GM19328 (cell line): ENCODE results near the gene GALNT6.
A peak's percentile ranks its signal among the peaks of the same experiment; 100 is the strongest.

Experiments used
- ATAC-seq: cut with Tn5 transposase; IDR thresholded peaks from one replicate; pipeline ENCODE4 v1.9.1; 2021; ENCODE audit warnings: mild to moderate bottlenecking, moderate library complexity; ENCODE audit not compliant: unreplicated experiment

Gene GALNT6

DNA sequence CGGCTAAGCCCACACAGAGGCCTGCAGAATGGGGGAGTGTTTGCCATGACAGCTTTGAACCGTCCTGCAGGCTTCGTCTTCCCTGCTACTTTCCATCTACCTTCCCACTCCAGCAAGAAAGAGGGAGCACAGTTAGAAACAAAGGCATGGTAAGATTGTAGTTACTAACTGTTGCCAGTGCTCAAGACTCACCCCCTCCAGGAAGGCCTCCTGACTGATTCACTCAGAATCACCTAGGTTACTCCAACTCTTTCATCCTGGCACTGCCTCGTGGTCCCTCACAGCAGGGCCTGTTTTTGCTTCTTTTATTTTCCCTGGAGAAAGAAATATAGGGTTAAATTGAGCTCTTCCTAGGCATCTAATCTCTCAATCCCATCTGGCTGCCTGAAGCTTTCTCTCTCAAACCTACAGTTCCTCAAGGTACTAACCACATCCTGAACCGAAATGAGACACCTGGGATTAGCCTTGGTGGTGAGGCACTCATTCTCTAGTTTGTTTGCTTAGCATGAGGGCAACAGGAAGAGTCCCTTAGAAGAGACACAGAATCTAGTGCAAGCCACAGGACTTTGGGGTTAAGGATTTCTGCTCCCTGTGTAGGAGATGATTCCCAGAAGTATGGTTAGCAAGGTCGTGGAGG is 7.8 kb downstream of the GALNT6 start:
- ATAC-seq: no peak

- no peak for ATAC-seq
Measured at GRCh38 chr12:51382173-51382572, 9.0 kb downstream of the GALNT6 start.

- no peak for ATAC-seq
Measured at GRCh38 chr12:51381226-51382079, 9.8 kb downstream of the GALNT6 start.

DNA sequence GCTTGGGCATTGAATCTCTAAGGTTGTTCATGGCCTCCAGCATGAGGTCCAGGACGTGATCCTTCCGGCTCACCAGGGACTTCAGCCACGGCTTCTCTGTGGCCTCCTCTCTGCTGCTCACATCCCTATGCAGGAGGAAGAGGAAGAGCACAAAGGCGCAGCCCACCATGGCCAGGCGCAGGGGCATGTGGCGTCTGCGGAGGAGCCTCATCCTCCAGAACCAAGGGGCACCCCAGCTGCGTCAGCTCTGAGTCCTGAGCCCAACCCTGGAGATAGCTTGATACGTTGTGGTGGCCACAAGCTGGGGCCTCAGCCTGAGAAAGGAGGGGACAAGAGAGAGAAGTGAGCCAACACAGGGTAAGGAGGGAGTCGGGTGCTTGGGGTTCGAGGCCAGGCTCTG is 11.6 kb downstream of the GALNT6 start:
- no peak for ATAC-seq

DNA sequence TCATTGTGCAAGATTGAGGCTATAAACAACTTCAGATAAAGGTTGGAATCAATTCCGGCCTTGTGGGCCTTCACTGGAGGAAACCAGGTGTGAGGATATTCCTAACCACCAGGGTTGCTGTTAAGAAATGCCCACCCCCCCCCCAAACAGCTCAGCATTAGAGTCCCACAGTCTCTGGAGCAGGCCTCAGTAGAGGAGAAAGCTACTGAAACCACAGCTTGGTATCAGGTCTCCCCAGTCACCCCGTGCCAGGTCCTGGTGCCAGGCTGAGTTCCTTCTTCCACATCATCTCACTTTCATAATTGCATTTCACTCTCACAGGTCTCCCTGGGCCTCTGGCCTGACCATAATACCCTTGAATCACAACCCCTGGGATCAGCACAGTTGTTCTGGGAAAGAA is 12.5 kb downstream of the GALNT6 start:
- ATAC-seq: no peak

GRCh38 chr12:51377099-51377984 is 13.9 kb downstream of the GALNT6 start:
- ATAC-seq: no peak

- ATAC-seq: no peak
Measured at GRCh38 chr12:51374856-51375255, 16.4 kb downstream of the GALNT6 start.

- no peak for ATAC-seq
Measured at GRCh38 chr12:51374361-51374760, 16.8 kb downstream of the GALNT6 start.

GRCh38 chr12:51373187-51373586 is 18.0 kb downstream of the GALNT6 start:
- no peak for ATAC-seq

DNA sequence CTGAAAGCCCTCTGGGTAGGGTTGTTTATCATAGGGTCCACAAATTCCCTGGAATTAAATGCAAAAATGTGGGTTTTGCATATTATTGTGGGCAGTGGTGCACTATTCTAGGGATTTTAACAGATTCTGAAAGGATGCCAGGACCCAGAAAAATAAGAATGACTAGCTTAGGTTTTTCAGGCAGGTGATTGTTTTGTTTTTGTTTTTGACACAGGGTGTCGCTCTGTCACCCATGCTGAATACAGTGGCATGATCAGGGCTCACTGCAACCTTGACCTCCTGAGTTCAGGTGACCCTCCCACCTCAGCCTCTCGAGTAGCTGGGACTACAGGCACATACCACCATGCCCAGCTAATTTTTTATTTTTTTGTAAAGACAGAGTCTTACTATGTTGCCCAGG is 19.2 kb downstream of the GALNT6 start:
- no peak for ATAC-seq

- ATAC-seq: no peak
Measured at GRCh38 chr12:51371295-51371953, 19.8 kb downstream of the GALNT6 start.

DNA sequence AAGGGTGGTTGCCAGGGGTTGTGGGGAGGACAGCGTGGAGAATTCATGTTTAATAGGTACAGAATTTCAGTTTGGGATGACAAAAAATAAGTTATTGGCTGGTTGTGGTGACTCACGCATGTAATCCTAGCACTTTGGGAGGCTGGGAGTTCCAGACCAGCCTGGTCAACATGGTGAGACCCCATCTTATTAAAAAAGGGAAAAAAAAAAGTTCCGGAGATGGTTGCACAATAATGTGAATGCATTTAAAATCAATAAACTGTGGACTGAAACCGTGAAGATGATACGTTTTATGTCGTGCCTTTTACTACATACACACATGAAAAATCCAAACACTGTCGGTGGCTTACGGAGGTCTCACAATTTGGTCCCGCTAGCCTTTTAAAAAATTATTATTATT is 20.5 kb downstream of the GALNT6 start:
- no peak for ATAC-seq

DNA sequence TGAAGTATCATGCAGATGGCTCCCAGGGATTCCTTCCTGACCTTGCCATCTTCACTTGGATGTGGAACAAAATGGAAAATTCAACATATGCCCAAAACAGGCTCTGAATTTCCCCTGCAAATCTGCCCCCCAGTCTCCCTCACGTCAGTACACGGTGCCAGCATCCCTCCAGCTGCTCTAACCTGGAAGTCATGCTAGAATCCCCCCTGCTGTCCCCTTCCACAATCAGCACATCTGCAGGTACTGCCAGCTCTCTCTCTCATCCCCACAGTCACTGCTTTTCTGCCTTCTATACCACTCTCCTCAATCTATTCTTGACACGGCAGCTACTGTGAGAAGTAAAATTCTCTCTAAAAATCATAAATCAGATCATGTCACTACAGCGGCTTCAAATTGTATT is 21.6 kb downstream of the GALNT6 start:
- ATAC-seq: no peak

DNA sequence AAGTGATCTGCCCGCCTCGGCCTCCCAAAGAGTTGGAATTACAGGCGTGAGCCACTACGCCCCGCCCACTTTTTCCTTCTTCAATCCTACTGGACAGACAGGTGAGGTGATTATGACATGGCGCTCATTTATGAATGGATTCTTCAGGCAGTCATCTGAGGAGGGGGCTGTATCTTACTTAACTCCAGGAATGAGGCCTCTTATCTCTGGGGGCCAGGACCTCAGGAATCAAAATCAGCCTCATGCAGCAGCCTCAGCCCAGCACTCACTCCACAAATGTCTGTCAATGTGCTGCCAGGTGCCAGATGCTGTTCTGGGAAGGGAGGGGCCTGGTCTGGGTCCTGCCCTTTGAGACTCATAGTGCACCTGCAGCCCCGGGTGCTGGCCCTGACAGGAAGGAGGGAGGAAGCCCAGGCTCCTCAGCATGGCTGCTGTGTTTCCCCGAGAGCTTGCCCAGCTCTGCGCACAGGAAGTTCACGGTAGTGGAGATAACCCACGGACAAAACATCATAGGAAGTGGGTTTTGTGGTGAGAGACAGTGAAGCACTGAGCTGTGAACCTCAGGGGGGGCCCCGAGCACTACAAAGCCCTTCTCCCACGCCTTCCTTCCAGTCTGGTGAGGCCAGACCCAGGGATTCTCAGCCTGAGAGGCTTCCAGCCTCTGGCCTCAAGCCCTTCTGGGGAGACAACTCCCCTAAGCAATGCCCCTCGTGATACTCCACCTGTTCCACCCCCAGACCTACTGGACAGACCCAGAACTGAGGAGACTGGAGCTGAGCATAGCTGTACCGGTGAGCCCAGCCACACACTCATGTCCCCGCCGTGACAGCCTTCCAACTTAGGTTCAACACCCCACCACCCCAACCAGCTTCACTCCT is 22.3 kb downstream of the GALNT6 start:
- peak; percentile 97 for ATAC-seq

- ATAC-seq: no peak
Measured at GRCh38 chr12:51365276-51365675, 25.9 kb downstream of the GALNT6 start.

DNA sequence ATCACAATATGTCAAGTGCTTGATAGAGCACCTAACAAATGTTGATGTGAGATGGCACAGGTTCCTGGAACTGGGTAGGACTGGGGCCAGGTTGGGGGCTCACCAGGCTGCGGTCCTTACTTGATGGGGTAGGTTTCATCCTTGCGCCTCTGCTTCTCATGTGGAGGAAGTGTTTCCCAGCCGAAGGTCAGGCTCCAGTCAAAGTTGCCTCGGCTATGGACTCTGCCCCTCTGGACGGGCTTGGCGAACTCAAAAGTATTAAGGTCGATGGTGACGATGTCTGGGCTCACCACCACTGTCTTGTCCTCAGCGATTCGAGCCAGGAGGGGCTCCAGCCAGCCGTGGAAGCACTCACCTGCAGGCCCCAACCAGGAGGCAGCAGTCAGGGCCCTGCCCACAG is 27.2 kb downstream of the GALNT6 start:
- ATAC-seq: no peak

- ATAC-seq: no peak
Measured at GRCh38 chr12:51362747-51363342, 28.4 kb downstream of the GALNT6 start.

- ATAC-seq: no peak
Measured at GRCh38 chr12:51362307-51362706, 28.9 kb downstream of the GALNT6 start.

DNA sequence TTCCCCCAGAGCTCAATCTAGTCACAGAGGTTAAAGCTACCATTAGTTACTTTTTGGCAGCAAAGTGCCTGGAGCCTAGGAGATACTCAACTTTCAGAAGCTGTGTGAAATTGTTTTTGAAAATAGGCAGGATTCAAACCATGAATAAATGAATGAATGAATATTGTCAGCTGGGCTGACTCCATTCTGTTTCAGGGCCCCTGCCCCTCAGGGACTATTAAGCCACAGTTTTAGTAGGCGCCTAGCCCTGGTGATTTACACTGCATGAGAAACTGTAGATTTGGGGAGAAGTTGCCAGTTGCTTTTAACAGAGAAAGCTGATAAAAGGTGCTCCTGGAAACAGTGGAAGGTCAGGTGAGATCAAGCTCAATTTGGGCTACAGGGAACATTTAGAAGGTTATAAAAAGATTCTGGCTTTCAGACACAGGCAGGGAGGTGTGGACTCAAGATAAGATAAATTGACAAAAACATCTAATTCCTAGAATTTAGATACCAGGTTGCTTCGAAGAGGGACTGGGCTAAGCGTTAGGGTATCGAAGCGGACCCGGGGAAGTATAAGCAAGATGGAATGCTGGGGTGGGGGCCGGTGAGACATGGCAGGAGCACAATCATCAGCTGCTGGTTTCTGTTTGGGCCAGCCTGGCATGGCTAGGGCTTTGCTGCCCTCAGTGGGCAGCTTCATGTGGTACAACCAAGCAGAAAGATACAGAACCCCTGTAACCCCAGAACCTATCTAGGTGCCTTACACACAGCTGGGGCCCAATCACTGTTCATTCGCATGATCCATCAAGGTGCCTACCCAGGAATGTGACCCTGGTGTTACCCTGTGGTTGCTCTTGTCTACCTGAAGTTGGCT is 29.8 kb downstream of the GALNT6 start:
- ATAC-seq: no peak
